ENCODE results near the gene SETDB1. TPM values are rescaled to one million over a fixed set of nuclear protein-coding genes. Genes with fewer than 3 reads are reported as not detected.

The SETDB1 gene
- polyA plus RNA-seq, 1 of the 3 experiments (the other 2 are of a cell fraction) = 29.9 TPM

GRCh38 chr1:150963321-150964163 is 37.4 kb downstream of the SETDB1 start:
- CTCF ChIA-PET = no interaction called here
- no peak for DNase-seq

More at GRCh38 chr1:150963321-150964163, 37.4 kb downstream of the SETDB1 start:
- Histone ChIP-seq H3K4me2 (no peak overlapping the region), H4K20me1 (ENCODE audit: insufficient read depth) (peaks cover 4% of the 10 kb centered on the region; the same call in 1 of the 2 replicates), H3K9me3 (no peaks in the 10 kb centered on the region), H3K4me3 (ENCODE audit: low read depth in 2 of 2, low read length in 1 of 2) (no peak overlapping the region), H3K79me2 (ENCODE audit: insufficient read depth) (peaks cover 14% of the 10 kb centered on the region; the same call in 1 of the 2 replicates), H2AFZ (ENCODE audit: low read depth) (no peak overlapping the region), H3F3A (replicated peaks; ENCODE audit: insufficient read depth) (peaks cover 20% of the 10 kb centered on the region), H3K27ac (ENCODE audit: low read depth in 2 of 2, low read length in 1 of 2) (no peak overlapping the region), H3K4me1 (ENCODE audit: control insufficient read depth in 1 of 2, insufficient read depth in 2 of 2, low read depth in 1 of 2, low read length in 1 of 2) (no peaks in the 10 kb centered on the region), H3K9me2 (no peaks in the 10 kb centered on the region), H3K36me3 (replicated peaks in 1 of 2; ENCODE audit: control insufficient read depth in 1 of 2, insufficient read depth in 2 of 2, low read length in 1 of 2) (peaks cover 79 to 83% of the 10 kb centered on the region in 2 experiments), H3K9ac (no peak overlapping the region), H3K27me3 (ENCODE audit: insufficient read depth) (no peaks in the 10 kb centered on the region)
- 97% methylated on average over 10 of the region's 10 CpGs for WGBS (ENCODE audit: low lambda C conversion rate)
- POLR2A ChIA-PET = interaction anchor here (0.6 to 1.0 kb wide), 2 partner anchors 10 to 11 kb away, joined by 3 to 4 read pairs; partner anchors contain the start of gene CERS2
- TF ChIP-seq NFIC (IDR thresholded peaks at IDR 0.05; ENCODE audit: borderline replicate concordance) (no peak), CTCF (IDR thresholded peaks at IDR 0.05) (no peak), IRF3 (IDR thresholded peaks at IDR 0.05; ENCODE audit: low read depth, low read length) (no peak), FOSL2 (IDR thresholded peaks at IDR 0.05; ENCODE audit: borderline replicate concordance, low read depth) (no peak), USF2 (IDR thresholded peaks at IDR 0.05; ENCODE audit: borderline replicate concordance, low read depth, low read length) (no peak), EZH2phosphoT487 (IDR thresholded peaks at IDR 0.05; ENCODE audit: borderline replicate concordance, low read depth) (no peak), REST (IDR thresholded peaks at IDR 0.05; ENCODE audit: low read depth, low read length) (no peak), TAF1 (IDR thresholded peaks at IDR 0.05; ENCODE audit: borderline replicate concordance, low read depth, low read length) (no peak), FOXM1 (IDR thresholded peaks at IDR 0.05; ENCODE audit: low read depth) (no peak), TCF12 (IDR thresholded peaks at IDR 0.05) (no peak), MAX (IDR thresholded peaks at IDR 0.05; ENCODE audit: low read depth) (no peak), GATA2 (CRISPR knock-in tag; IDR thresholded peaks at IDR 0.05) (no peak), POLR2AphosphoS5 (IDR thresholded peaks at IDR 0.05; ENCODE audit: low read depth, low read length) (no peak), MXI1 (IDR thresholded peaks at IDR 0.05; ENCODE audit: low read depth, low read length) (no peak), ELF1 (IDR thresholded peaks at IDR 0.05) (no peak)
